Measurements from ENCODE around the gene IL6ST.
"Not testable (repeated sequence)": the region's sequence is repeated elsewhere in the genome, so short reads cannot be mapped to it uniquely, and the experiment has no call there.

Gene IL6ST

GRCh38 chr5:55973296-55973695 lies 21.5 kb downstream of the IL6ST start:
- intact Hi-C loops (cut with DNase I; ENCODE audit: low total_unique reads) = loop anchor here (10.0 kb wide), 1 partner anchor 232 kb away; no protein-coding TSS in a partner anchor
- Histone ChIP-seq H3K4me3 (no peak overlapping the region), H3K36me3 (peaks cover 7 to 46% (median 40%) of the 10 kb centered on the region in 3 donors), H3K27ac (no peak overlapping the region), H3K4me1 (peaks cover 0 to 20% (median 1%) of the 10 kb centered on the region in 4 donors), H3K9me3 (no peaks in the 10 kb centered on the region), H3K27me3 (no peaks in the 10 kb centered on the region)
- DNase-seq = no peak
- no peak for TF ChIP-seq CTCF (IDR thresholded peaks at IDR 0.05)

- H3K36me3 ChIP-seq = peaks cover under 1 to 41% (median 30%) of the 10 kb centered on the region in 3 donors
- intact Hi-C loops (cut with DNase I; ENCODE audit: low total_unique reads) = loop anchor here (10.0 kb wide), 1 partner anchor 235 kb away; no protein-coding TSS in a partner anchor
Measured at GRCh38 chr5:55969956-55970355, 24.8 kb downstream of the IL6ST start.

GRCh38 chr5:55966284-55966683 lies 28.5 kb downstream of the IL6ST start:
- Histone ChIP-seq H3K36me3 (peaks cover 18 to 31% (median 30%) of the 10 kb centered on the region in 3 donors), H3K4me3 (no peak overlapping the region), H3K4me1 (peaks cover 0 to 9% (median 0%) of the 10 kb centered on the region in 4 donors), H3K27me3 (no peaks in the 10 kb centered on the region), H3K9me3 (no peaks in the 10 kb centered on the region), H3K27ac (no peak overlapping the region)
- DNase-seq = no peak
- intact Hi-C loops (cut with DNase I; ENCODE audit: low total_unique reads) = no loop called here
- no peak for TF ChIP-seq CTCF (IDR thresholded peaks at IDR 0.05)

More at GRCh38 chr5:55969956-55970355, 24.8 kb downstream of the IL6ST start:
- no peak for DNase-seq
- no peak for TF ChIP-seq CTCF (IDR thresholded peaks at IDR 0.05)
- no peaks in the 10 kb centered on the region for H3K27me3 ChIP-seq
- no peak overlapping the region for H3K4me3 ChIP-seq
- H3K27ac ChIP-seq = no peak overlapping the region
- H3K9me3 ChIP-seq = no peaks in the 10 kb centered on the region
- peaks cover 0 to 9% (median 0%) of the 10 kb centered on the region in 4 donors for H3K4me1 ChIP-seq

- H3K4me1 ChIP-seq = peaks cover 0 to 5% (median 0%) of the 10 kb centered on the region in 4 donors
- H3K4me3 ChIP-seq = no peak overlapping the region
- no peak for TF ChIP-seq CTCF (IDR thresholded peaks at IDR 0.05)
- no peak overlapping the region for H3K27ac ChIP-seq
- intact Hi-C loops (cut with DNase I; ENCODE audit: low total_unique reads) = no loop called here
- peaks cover 21 to 39% (median 38%) of the 10 kb centered on the region in 3 donors for H3K36me3 ChIP-seq
- DNase-seq = no peak
- H3K9me3 ChIP-seq = no peaks in the 10 kb centered on the region
- no peaks in the 10 kb centered on the region for H3K27me3 ChIP-seq
Measured at GRCh38 chr5:55965525-55965924, 29.2 kb downstream of the IL6ST start.

- intact Hi-C loops (cut with DNase I; ENCODE audit: low total_unique reads) = no loop called here
- peaks cover 51 to 74% (median 73%) of the 10 kb centered on the region in 3 donors for H3K36me3 ChIP-seq
- no peak for TF ChIP-seq CTCF (IDR thresholded peaks at IDR 0.05)
- DNase-seq = no peak
- H3K4me3 ChIP-seq = no peak overlapping the region
- H3K27ac ChIP-seq = no peak overlapping the region
- H3K27me3 ChIP-seq = no peaks in the 10 kb centered on the region
- H3K9me3 ChIP-seq = no peaks in the 10 kb centered on the region
- no peaks in the 10 kb centered on the region for H3K4me1 ChIP-seq
Measured at GRCh38 chr5:55960779-55961178, 34.0 kb downstream of the IL6ST start.

DNA sequence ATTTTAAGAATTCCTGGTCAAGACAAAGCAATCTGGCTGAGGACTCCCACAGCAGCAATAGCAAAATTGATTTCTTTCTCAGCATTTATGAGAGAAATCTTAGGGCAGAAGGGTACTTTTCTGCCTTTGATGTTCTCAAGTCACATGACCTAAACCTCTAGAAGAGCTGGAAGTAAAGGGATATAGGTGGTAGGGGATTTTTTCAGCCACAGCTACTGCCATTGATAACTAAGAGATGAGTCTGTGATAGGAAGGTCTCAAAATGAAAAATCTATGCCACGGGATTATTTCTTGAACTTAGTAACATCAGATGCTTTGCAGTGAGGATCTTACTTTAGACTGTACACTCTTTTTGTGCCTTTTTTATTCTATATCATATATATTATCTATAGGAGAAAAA lies 35.6 kb downstream of the IL6ST start:
- no peak for TF ChIP-seq CTCF (IDR thresholded peaks at IDR 0.05)
- no peak for DNase-seq
- Histone ChIP-seq H3K4me3 (no peak overlapping the region), H3K9me3 (no peaks in the 10 kb centered on the region), H3K27me3 (no peaks in the 10 kb centered on the region), H3K27ac (no peak overlapping the region), H3K36me3 (peaks cover 66 to 90% (median 88%) of the 10 kb centered on the region in 3 donors), H3K4me1 (no peaks in the 10 kb centered on the region)
- intact Hi-C loops (cut with DNase I; ENCODE audit: low total_unique reads) = no loop called here

GRCh38 chr5:55941154-55941553 lies 53.6 kb downstream of the IL6ST start:
- DNase-seq, H3K27me3 ChIP-seq, H3K27ac ChIP-seq, H3K4me1 ChIP-seq, H3K9me3 ChIP-seq, H3K4me3 ChIP-seq: not testable (repeated sequence)
- intact Hi-C loops (cut with DNase I; ENCODE audit: low total_unique reads) = loop anchor here (10.0 kb wide), 1 partner anchor 676 kb away; no protein-coding TSS in a partner anchor
- peaks cover 40 to 80% (median 46%) of the 10 kb centered on the region in 3 donors for H3K36me3 ChIP-seq

- H3K36me3 ChIP-seq = peaks cover 24 to 47% (median 34%) of the 10 kb centered on the region in 3 donors
- DNase-seq, H3K27ac ChIP-seq, H3K4me1 ChIP-seq, H3K4me3 ChIP-seq, H3K9me3 ChIP-seq, H3K27me3 ChIP-seq: not testable (repeated sequence)
- intact Hi-C loops (cut with DNase I; ENCODE audit: low total_unique reads) = loop anchor here (10.0 kb wide), 1 partner anchor 267 kb away; no protein-coding TSS in a partner anchor
Measured at GRCh38 chr5:55937598-55937997, 57.2 kb downstream of the IL6ST start.
